HEK293 (cell line): ENCODE data around the gene POLR3A.

Experiments
- CTCF ChIA-PET: fragments of 350-600 bp; formaldehyde crosslinking; extraction: SDS; loops from one replicate; lab custom pipeline; 2021; ENCODE audit warnings: antibody characterized with exemption; lab: Yijun Ruan, JAX
- POLR2A ChIA-PET: fragments of 300-600 bp; formaldehyde crosslinking; extraction: SDS; loops from one replicate; lab custom pipeline; 2020; ENCODE audit warnings: antibody characterized with exemption, inconsistent platforms; lab: Yijun Ruan, JAX
- H3K27ac ChIP-seq: fragments of 200-500 bp; sonication (Bioruptor generic); 2 replicates; pipeline ENCODE4 v1.5.1; 2014; ENCODE audit warnings: low read depth, low read length, control low read depth, inconsistent platforms; ENCODE audit errors: extremely low read depth
- H3K36me3 ChIP-seq, 2 experiments: fragments of 200-500 bp in 1 of 2; sonication (Bioruptor generic) in 1 of 2; 1 replicate in 1 of 2; 2 replicates in 1 of 2; pipeline ENCODE4 v1.5.1; 2014 to 2017; ENCODE audit warnings: inconsistent platforms in 2 of 2, low read length in 2 of 2; ENCODE audit not compliant: control insufficient read depth in 2 of 2, insufficient read depth in 1 of 2
- H3K4me1 ChIP-seq: fragments of 200-500 bp; sonication (Bioruptor generic); 2 replicates; pipeline ENCODE4 v1.5.1; 2014; ENCODE audit warnings: mild to moderate bottlenecking, low read length, inconsistent platforms; ENCODE audit not compliant: control insufficient read depth, insufficient read depth
- H3K4me3 ChIP-seq: 2 replicates; pipeline ENCODE4 v1.5.1; 2011; ENCODE audit warnings: low read depth, mild to moderate bottlenecking, control low read depth, low read length, moderate library complexity
- H3K9me3 ChIP-seq: fragments of 200-500 bp; sonication (Bioruptor generic); 2 replicates; pipeline ENCODE4 v1.5.1; 2014; ENCODE audit warnings: low read depth, low read length, inconsistent platforms; ENCODE audit not compliant: control insufficient read depth, insufficient read depth
- FEZF1 ChIP-seq: fragments of 450-650 bp; formaldehyde crosslinking; IDR thresholded peaks from 2 replicates; pipeline ENCODE4 v1.5.1; 2016; ENCODE audit warnings: missing biosample characterization, missing genetic modification characterization
- GFI1B ChIP-seq: fragments of 450-650 bp; formaldehyde crosslinking; IDR thresholded peaks from 2 replicates; pipeline ENCODE4 v1.5.1; 2016; ENCODE audit warnings: missing biosample characterization, missing genetic modification characterization
- ZBTB48 ChIP-seq: fragments of 450-650 bp; formaldehyde crosslinking; IDR thresholded peaks from 2 replicates; pipeline ENCODE4 v1.5.1; 2016; ENCODE audit warnings: missing biosample characterization, missing genetic modification characterization
- ZFHX2 ChIP-seq: fragments of 450-650 bp; formaldehyde crosslinking; conservative IDR thresholded peaks from 2 replicates; pipeline ENCODE4 v1.5.1; 2016; ENCODE audit warnings: missing biosample characterization, missing genetic modification characterization
- ZFP37 ChIP-seq: fragments of 450-650 bp; formaldehyde crosslinking; IDR thresholded peaks from 2 replicates; pipeline ENCODE4 v1.5.1; 2016; ENCODE audit warnings: missing biosample characterization, missing genetic modification characterization
- ZNF112 ChIP-seq: fragments of 450-650 bp; formaldehyde crosslinking; IDR thresholded peaks from 2 replicates; pipeline ENCODE4 v1.5.0; 2017; ENCODE audit warnings: missing biosample characterization, missing genetic modification characterization
- ZNF184 ChIP-seq: fragments of 450-650 bp; IDR thresholded peaks from 2 replicates; pipeline ENCODE4 v1.5.1; 2018; ENCODE audit warnings: missing biosample characterization, mild to moderate bottlenecking, missing genetic modification characterization
- ZNF223 ChIP-seq: fragments of 450-650 bp; formaldehyde crosslinking; IDR thresholded peaks from 2 replicates; pipeline ENCODE4 v1.5.1; 2016; ENCODE audit warnings: missing biosample characterization, missing genetic modification characterization
- ZNF239 ChIP-seq: fragments of 450-650 bp; formaldehyde crosslinking; IDR thresholded peaks from 2 replicates; pipeline ENCODE4 v1.5.1; 2016; ENCODE audit warnings: missing biosample characterization, missing genetic modification characterization
- ZNF292 ChIP-seq: fragments of 450-650 bp; formaldehyde crosslinking; IDR thresholded peaks from 2 replicates; pipeline ENCODE4 v1.5.1; 2016; ENCODE audit warnings: low read depth, missing biosample characterization, missing genetic modification characterization, borderline replicate concordance
- ZNF404 ChIP-seq: fragments of 450-650 bp; formaldehyde crosslinking; IDR thresholded peaks from 2 replicates; pipeline ENCODE4 v1.5.1; 2017; ENCODE audit warnings: missing biosample characterization, missing genetic modification characterization
- ZNF426 ChIP-seq: fragments of 450-650 bp; formaldehyde crosslinking; IDR thresholded peaks from 2 replicates; pipeline ENCODE4 v1.5.1; 2017; ENCODE audit warnings: missing biosample characterization, missing genetic modification characterization, mild to moderate bottlenecking, inconsistent platforms, moderate library complexity
- ZNF473 ChIP-seq: fragments of 450-650 bp; formaldehyde crosslinking; IDR thresholded peaks from 2 replicates; pipeline ENCODE4 v1.5.1; 2017; ENCODE audit warnings: missing biosample characterization, missing genetic modification characterization
- ZNF555 ChIP-seq: fragments of 450-650 bp; formaldehyde crosslinking; conservative IDR thresholded peaks from 2 replicates; pipeline ENCODE4 v1.5.1; 2017; ENCODE audit warnings: missing biosample characterization, mild to moderate bottlenecking, missing genetic modification characterization, inconsistent platforms
- ZNF558 ChIP-seq: fragments of 450-650 bp; formaldehyde crosslinking; IDR thresholded peaks from 2 replicates; pipeline ENCODE4 v1.5.1; 2016; ENCODE audit warnings: missing biosample characterization, missing genetic modification characterization
- ZNF561 ChIP-seq: fragments of 450-650 bp; IDR thresholded peaks from 2 replicates; pipeline ENCODE4 v1.5.1; 2018; ENCODE audit warnings: missing biosample characterization, missing genetic modification characterization, borderline replicate concordance
- ZNF623 ChIP-seq: fragments of 450-650 bp; formaldehyde crosslinking; IDR thresholded peaks from 2 replicates; pipeline ENCODE4 v1.5.1; 2016; ENCODE audit warnings: missing biosample characterization, missing genetic modification characterization
- ZNF664 ChIP-seq: fragments of 450-650 bp; formaldehyde crosslinking; IDR thresholded peaks from 2 replicates; pipeline ENCODE4 v1.5.1; 2016; ENCODE audit warnings: missing biosample characterization, missing genetic modification characterization
- ZNF670 ChIP-seq: fragments of 450-650 bp; formaldehyde crosslinking; IDR thresholded peaks from 2 replicates; pipeline ENCODE4 v1.5.1; 2016; ENCODE audit warnings: missing biosample characterization, missing genetic modification characterization, low read depth
- ZNF791 ChIP-seq: fragments of 450-650 bp; formaldehyde crosslinking; IDR thresholded peaks from 2 replicates; pipeline ENCODE4 v1.5.1; 2016; ENCODE audit warnings: missing biosample characterization, missing genetic modification characterization
- TF ChIP-seq, protein P1 (sequence below): fragments of 450-650 bp; formaldehyde crosslinking; IDR thresholded peaks from 2 replicates; pipeline ENCODE4 v1.5.1; 2016; ENCODE audit warnings: missing biosample characterization, missing genetic modification characterization

Gene POLR3A

GRCh38 chr10:78021201-78021600 lies 8.1 kb downstream of the POLR3A start:
- H3K9me3 ChIP-seq = no peaks in the 10 kb centered on the region
- POLR2A ChIA-PET = no interaction called here
- TF ChIP-seq ZNF473 (no peak), ZNF664 (tag by site-specific recombination) (no peak), ZFP37 (no peak)
- TF ChIP-seq, all 188 proteins: peak for 0
- Histone ChIP-seq H3K36me3 (peaks cover 81 to 96% of the 10 kb centered on the region in 2 experiments), H3K4me1 (no peaks in the 10 kb centered on the region), H3K4me3 (no peak overlapping the region), H3K27ac (no peak overlapping the region)
- CTCF ChIA-PET = no interaction called here

DNA sequence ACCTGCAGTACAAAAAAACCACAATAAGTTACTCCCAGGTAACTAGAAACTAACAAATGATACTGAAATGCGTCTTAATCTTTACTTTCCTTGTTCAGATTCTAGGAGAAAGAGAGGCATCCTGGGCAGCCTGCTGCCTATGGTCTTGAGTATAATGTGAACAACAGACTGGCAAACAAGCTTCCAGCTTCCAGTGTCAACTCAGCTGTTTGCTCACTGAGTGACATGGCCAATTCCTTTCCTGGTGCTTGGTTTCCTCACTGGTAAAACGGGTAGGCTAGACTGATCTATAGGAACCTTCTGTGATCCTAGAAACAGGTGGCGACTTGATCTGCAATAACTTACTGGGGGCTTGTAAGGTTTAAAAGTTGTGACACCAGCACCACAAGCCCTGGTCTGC lies 10.1 kb downstream of the POLR3A start:
- no peaks in the 10 kb centered on the region for H3K4me1 ChIP-seq
- ChIA-PET POLR2A (interaction anchor here (0.6 kb wide), 1 partner anchor 44 kb away, joined by 3 read pairs; no protein-coding TSS in a partner anchor), CTCF (interaction anchor here (0.7 to 1.1 kb wide), 2 partner anchors 11 to 1468 kb away, joined by 4 read pairs; no protein-coding TSS in a partner anchor)
- H3K9me3 ChIP-seq = no peaks in the 10 kb centered on the region
- H3K4me3 ChIP-seq = no peak overlapping the region
- H3K27ac ChIP-seq = no peak overlapping the region
- peaks cover 87 to 96% of the 10 kb centered on the region in 2 experiments for H3K36me3 ChIP-seq
- TF ChIP-seq ZNF791 (tag by site-specific recombination) (no peak), ZNF223 (tag by site-specific recombination) (no peak), ZNF670 (no peak), GFI1B (tag by site-specific recombination) (no peak), ZNF426 (tag by site-specific recombination) (no peak), ZNF239 (tag by site-specific recombination) (no peak), FEZF1 (tag by site-specific recombination) (no peak), ZNF184 (tag by site-specific recombination) (no peak)
- TF ChIP-seq, protein P1, sequence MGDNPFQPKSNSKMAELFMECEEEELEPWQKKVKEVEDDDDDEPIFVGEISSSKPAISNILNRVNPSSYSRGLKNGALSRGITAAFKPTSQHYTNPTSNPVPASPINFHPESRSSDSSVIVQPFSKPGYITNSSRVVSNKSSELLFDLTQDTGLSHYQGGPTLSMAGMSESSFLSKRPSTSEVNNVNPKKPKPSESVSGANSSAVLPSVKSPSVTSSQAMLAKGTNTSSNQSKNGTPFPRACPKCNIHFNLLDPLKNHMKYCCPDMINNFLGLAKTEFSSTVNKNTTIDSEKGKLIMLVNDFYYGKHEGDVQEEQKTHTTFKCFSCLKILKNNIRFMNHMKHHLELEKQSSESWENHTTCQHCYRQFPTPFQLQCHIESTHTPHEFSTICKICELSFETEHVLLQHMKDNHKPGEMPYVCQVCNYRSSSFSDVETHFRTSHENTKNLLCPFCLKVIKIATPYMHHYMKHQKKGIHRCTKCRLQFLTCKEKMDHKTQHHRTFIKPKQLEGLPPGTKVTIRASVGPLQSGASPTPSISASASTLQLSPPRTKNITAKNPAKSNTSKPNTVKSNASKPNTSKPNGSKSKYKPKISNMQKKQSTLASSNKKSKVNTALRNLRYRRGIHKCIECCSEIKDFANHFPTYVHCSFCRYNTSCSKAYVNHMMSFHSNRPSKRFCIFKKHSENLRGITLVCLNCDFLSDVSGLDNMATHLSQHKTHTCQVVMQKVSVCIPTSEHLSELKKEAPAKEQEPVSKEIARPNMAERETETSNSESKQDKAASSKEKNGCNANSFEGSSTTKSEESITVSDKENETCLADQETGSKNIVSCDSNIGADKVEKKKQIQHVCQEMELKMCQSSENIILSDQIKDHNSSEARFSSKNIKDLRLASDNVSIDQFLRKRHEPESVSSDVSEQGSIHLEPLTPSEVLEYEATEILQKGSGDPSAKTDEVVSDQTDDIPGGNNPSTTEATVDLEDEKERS = no peak
- TF ChIP-seq, all 188 proteins: peak for 0

DNA sequence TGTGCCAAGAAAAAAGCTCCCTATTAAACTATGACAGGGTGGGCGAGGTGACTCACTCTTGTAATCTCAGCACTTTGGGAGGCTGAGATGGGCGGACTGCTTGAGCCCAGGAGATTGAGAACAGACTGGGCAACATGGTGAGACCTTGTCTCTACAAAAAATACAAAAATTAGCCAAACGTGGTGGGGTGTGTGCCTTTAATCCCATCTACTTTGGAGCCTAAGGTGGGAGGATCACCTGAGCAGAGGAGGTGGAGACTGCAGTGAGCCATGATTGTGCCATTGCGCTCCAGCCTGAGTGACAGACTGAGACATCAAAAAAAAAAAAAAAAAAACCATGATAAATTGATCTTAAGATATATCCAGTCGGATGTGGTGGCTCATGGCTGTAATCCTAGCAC lies 11.5 kb downstream of the POLR3A start:
- H3K4me3 ChIP-seq = no peak overlapping the region
- H3K36me3 ChIP-seq = peaks cover 82 to 97% of the 10 kb centered on the region in 2 experiments
- ChIA-PET CTCF (interaction anchor here (1.0 kb wide), 1 partner anchor 12 kb away, joined by 8 read pairs; the partner anchor contains the start of gene POLR3A), POLR2A (no interaction called here)
- no peak for TF ChIP-seq ZNF404 (tag by site-specific recombination)
- no peaks in the 10 kb centered on the region for H3K4me1 ChIP-seq
- H3K9me3 ChIP-seq = no peaks in the 10 kb centered on the region
- H3K27ac ChIP-seq = no peak overlapping the region

- Histone ChIP-seq H3K27ac (no peak overlapping the region), H3K4me1 (no peaks in the 10 kb centered on the region), H3K36me3 (peaks cover 75 to 97% of the 10 kb centered on the region in 2 experiments), H3K9me3 (no peaks in the 10 kb centered on the region), H3K4me3 (no peak overlapping the region)
- ChIA-PET CTCF (interaction anchor here (0.6 to 0.9 kb wide), 2 partner anchors 31 to 245 kb away, joined by 3 to 4 read pairs; no protein-coding TSS in a partner anchor), POLR2A (interaction anchor here (0.6 kb wide), 1 partner anchor 28 kb away, joined by 4 read pairs; no protein-coding TSS in a partner anchor)
- TF ChIP-seq ZNF555 (tag by site-specific recombination) (no peak), ZNF561 (tag by site-specific recombination) (no peak), ZNF292 (tag by site-specific recombination) (no peak), ZBTB48 (tag by site-specific recombination) (no peak), ZNF623 (tag by site-specific recombination) (no peak), ZNF112 (tag by site-specific recombination) (no peak), ZNF558 (tag by site-specific recombination) (no peak), ZFHX2 (no peak)
These were observed 13.8 kb downstream of the POLR3A start for GRCh38 chr10:78015546-78015945.
